Coronary artery (tissue), 2 donors: ENCODE data around the gene CDT1.
A peak's percentile ranks its signal among the peaks of the same experiment; 100 is the strongest.

ENCODE experiments used
- DNase-seq: peaks from one replicate; pipeline ENCODE4 v3.0.0-alpha.2; 2017; ENCODE audit warnings: low spot score
- H3K27ac ChIP-seq, 2 donors: fragments of 200-600 bp; sonication (generic); one replicate each; pipeline ENCODE4 v1.5.1; 2016 to 2019
- H3K4me3 ChIP-seq: fragments of 200-600 bp; sonication (generic); 2 replicates; pipeline ENCODE4 v1.5.1; 2016; ENCODE audit warnings: mild to moderate bottlenecking, moderate library complexity
- CTCF ChIP-seq: fragments of 200-600 bp; sonication (generic); IDR thresholded peaks from one replicate; pipeline ENCODE4 v1.5.1; 2019; ENCODE audit warnings: antibody characterized with exemption

The CDT1 gene

DNA sequence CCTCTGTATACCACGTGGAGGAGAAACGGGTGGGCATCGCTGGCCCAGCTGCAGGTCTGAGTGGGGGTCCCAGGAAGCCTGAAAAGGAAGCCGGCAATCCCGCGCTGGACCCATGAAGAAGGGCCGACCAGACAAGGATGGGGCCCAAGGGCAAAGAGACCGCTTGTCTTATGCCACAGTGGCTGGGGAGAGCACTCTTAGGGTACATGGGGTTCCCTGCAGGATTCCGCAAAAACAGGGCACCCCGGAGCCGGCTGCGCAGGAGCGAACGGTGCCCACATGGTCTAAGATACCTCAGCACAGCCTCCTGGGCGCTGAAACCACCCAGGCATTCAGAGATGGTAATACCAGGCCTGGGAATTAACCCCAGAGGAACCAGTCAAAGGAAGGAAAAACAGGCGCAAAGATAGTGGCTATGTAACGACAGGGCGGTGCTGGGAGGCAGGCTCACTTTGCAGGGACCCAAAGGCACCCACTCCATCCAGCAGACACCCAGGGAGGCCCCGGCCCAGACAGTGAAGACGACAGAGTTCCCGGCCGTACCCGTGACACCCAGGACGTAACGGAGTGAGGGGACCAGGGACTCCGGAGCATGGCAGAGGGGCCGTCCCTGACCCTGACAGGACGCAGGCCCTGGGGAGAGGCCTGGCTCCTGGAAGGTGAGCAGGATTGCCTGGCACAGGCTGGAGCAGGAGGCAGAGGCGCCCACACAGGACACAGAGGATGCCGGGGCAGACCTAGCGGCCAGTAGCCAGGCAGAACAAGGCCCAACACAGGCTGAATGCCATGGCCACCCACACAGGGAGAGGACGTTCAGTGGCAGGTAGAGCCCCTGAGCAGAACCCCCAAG, 28.8 kb upstream of the CDT1 start:
- Histone ChIP-seq H3K4me3 (no peak overlapping the region), H3K27ac (peak overlapping the region in 1 of 2 donors; percentile 22)
- no peak for TF ChIP-seq CTCF
- DNase-seq: no peak

DNA sequence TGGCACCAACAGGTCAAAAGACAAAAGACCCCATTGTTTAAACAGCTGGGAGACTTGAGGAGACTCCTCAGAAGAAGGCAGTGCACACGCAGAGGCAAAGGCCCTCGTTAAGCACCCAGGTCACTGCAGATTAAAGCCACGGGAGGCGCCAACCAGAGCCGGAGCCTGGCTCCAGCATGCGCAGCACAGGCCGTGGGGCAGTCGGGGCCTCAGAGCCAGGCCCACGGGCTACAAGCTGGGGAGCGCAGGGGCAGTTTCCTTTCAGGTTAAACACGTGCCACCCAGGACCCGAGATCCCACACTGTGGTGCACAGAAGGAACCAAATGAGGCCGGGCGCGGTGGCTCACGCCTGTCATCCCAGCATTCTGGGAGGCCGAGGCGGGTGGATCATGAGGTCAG, 27.8 kb upstream of the CDT1 start:
- Histone ChIP-seq H3K4me3 (no peak overlapping the region), H3K27ac (no peak overlapping the region)
- no peak for TF ChIP-seq CTCF
- no peak for DNase-seq

DNA sequence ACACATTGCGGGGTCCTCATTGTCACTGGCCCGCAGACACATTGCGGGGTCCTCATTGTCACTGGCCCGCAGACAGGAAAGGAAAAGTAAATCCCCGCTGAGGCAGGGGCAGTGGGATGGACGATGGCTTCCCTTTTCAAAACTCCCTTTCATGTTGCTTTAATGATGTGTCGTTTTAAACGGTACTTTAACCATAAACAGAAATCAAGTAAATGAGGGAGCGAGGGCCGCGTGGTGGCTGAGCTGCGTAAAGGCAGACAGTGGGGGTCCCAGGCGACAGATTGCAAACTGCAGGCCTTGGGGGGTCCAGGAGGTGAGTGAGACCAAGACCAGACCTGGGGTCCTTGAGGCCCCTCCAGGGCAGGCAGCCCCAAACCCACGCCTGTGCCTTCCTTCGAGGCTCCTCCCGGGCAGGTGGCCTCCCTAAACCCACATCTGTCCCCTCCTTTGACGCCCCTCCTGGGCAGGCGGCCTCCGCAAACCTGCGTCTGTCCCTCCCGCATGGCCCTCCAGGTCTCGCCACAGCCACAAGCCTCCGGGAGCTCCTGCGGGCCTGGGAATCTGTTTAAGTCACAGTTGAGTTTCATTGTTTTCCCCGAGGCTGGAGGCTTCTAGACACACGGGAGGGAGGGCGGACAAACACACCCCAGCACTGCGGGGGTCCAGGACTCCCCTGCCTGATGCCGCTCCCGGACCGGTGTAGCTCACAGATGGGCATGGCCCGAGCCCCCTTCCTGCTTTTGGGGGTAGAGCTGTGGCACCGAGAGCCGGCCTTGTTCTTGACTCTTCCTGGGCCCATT, 25.9 kb upstream of the CDT1 start:
- Histone ChIP-seq H3K4me3 (no peak overlapping the region), H3K27ac (no peak overlapping the region)
- TF ChIP-seq CTCF: no peak
- DNase-seq: no peak

DNA sequence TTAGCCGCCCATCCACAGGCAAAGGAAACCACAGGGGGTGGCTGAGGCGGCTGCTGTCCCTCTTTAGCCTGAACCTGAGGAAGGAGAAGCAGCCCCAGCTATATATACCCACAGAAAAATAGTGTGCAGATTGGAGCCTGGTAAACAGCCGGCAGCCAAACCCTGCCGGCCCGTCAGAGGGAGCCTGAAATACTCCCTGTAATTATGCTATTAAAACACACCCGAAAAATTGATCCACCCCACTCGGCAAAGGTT, 25.4 kb upstream of the CDT1 start:
- no peak for DNase-seq
- TF ChIP-seq CTCF: no peak
- H3K4me3 ChIP-seq: no peak overlapping the region
- no peak overlapping the region for H3K27ac ChIP-seq

DNA sequence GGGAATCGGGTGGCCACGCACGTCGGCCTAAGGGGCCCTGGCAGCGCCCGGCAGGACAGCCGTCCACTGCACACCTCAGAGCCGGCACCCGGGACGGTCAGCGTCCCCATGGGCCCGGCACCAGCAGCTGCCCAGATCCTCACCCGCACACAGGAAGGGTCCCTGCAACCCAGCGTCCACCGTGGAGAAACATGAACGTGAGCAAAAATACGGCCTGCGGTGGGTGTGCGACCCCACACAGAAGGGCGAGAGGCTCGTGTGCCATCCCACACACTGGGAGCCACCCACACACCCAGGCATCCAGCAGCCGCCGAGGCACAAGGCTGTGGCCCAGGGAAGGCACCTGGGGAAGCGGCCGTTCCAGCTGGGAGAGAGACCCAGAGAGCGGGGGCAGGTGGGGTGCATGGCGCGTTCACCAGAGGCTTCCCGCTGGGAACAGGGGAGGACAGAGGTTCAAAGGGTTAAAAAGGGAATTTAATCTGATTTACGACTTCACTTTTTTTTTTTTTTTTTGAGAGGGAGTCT, 25.0 kb upstream of the CDT1 start:
- Histone ChIP-seq H3K4me3 (no peak overlapping the region), H3K27ac (no peak overlapping the region)
- no peak for DNase-seq
- TF ChIP-seq CTCF: no peak

GRCh38 chr16:88779406-88780141, 24.0 kb upstream of the CDT1 start:
- peak overlapping the region; percentile 19 for H3K4me3 ChIP-seq
- no peak for TF ChIP-seq CTCF
- H3K27ac ChIP-seq: peak overlapping the region in 1 of 2 donors; percentile 35
- DNase-seq: no peak
